DMS153 treated with DMSO at 0.1 percent for 48 hours (cell line): ENCODE results near the gene SHROOM3.

Source experiments
- DNase-seq: peaks from one replicate; lab custom pipeline; 2025; ENCODE audit not compliant: unreplicated experiment; lab: John Stamatoyannopoulos, UW

SHROOM3 gene

GRCh38 chr4:76802236-76803021 lies 367.4 kb downstream of the SHROOM3 start:
- DNase-seq = no peak

GRCh38 chr4:76803522-76803921 lies 368.5 kb downstream of the SHROOM3 start:
- DNase-seq = no peak

GRCh38 chr4:76804096-76804495 lies 369.1 kb downstream of the SHROOM3 start:
- no peak for DNase-seq

- no peak for DNase-seq
Measured at GRCh38 chr4:76806346-76806745, 371.3 kb downstream of the SHROOM3 start.

- no peak for DNase-seq
Measured at GRCh38 chr4:76806757-76807156, 371.7 kb downstream of the SHROOM3 start.

- DNase-seq = no peak
Measured at GRCh38 chr4:76809594-76810305, 374.7 kb downstream of the SHROOM3 start.

GRCh38 chr4:76811604-76812412 lies 376.8 kb downstream of the SHROOM3 start:
- no peak for DNase-seq

GRCh38 chr4:76813070-76813469 lies 378.0 kb downstream of the SHROOM3 start:
- no peak for DNase-seq

- no peak for DNase-seq
Measured at GRCh38 chr4:76821641-76822040, 386.6 kb downstream of the SHROOM3 start.

- no peak for DNase-seq
Measured at GRCh38 chr4:76822303-76822702, 387.3 kb downstream of the SHROOM3 start.

GRCh38 chr4:76823495-76823894 lies 388.5 kb downstream of the SHROOM3 start:
- no peak for DNase-seq

GRCh38 chr4:76830612-76830963 lies 395.6 kb downstream of the SHROOM3 start:
- DNase-seq = no peak

GRCh38 chr4:76830964-76831703 lies 396.1 kb downstream of the SHROOM3 start:
- DNase-seq = peak; percentile 69

- no peak for DNase-seq
Measured at GRCh38 chr4:76831711-76832373, 396.8 kb downstream of the SHROOM3 start.
